ENCODE measurements around the gene PRKAR1B.

GRCh38 chr7:541661-542060, 185.4 kb downstream of the PRKAR1B start:
- TF ChIP-seq CTCF (IDR thresholded peaks at IDR 0.05) (no peak), POLR2A (IDR thresholded peaks at IDR 0.05) (no peak)
